K562 (cell line): ENCODE results near the gene RHOF. TPM values are rescaled to one million over a fixed set of nuclear protein-coding genes. Genes with fewer than 3 reads are reported as not detected.

Source experiments
- BCLAF1 ChIP-seq, 2 experiments: fragments of 450-650 bp in 1 of 2; IDR thresholded peaks; 2 replicates each; pipeline ENCODE4 v1.6.1; 2011 to 2017; ENCODE audit warnings: low read depth in 2 of 2, antibody characterized with exemption in 1 of 2, borderline replicate concordance in 1 of 2, low read length in 1 of 2, mild to moderate bottlenecking in 1 of 2, mixed read lengths in 1 of 2; ENCODE audit not compliant: control insufficient read depth in 1 of 2
- CBFA2T2 ChIP-seq: fragments of 450-650 bp; conservative IDR thresholded peaks from 2 replicates; pipeline ENCODE4 v1.6.1; 2017; ENCODE audit warnings: mild to moderate bottlenecking
- CBX1 ChIP-seq: sonication (generic); IDR thresholded peaks from 2 replicates; pipeline ENCODE4 v1.6.1; 2016; ENCODE audit warnings: antibody characterized with exemption, low read depth, mild to moderate bottlenecking
- CREB3L1 ChIP-seq: fragments of 450-650 bp; IDR thresholded peaks from 2 replicates; pipeline ENCODE4 v1.6.1; 2014; ENCODE audit warnings: low read depth, mild to moderate bottlenecking, moderate library complexity, borderline replicate concordance
- ELK1 ChIP-seq: sonication (generic); formaldehyde crosslinking; IDR thresholded peaks from 2 replicates; pipeline ENCODE4 v1.8.1; 2022; ENCODE audit warnings: missing genetic modification reagents
- HLTF ChIP-seq: fragments of 450-650 bp; IDR thresholded peaks from 2 replicates; pipeline ENCODE4 v1.6.1; 2016
- JUN ChIP-seq, 2 experiments: sonication (generic) in 1 of 2; formaldehyde crosslinking in 1 of 2; IDR thresholded peaks; 2 replicates each; pipeline versions ENCODE4 v1.6.1 to v1.8.0; 2012 to 2022; ENCODE audit warnings: borderline replicate concordance in 2 of 2, mild to moderate bottlenecking in 2 of 2, improper control_type of control experiment in 1 of 2, low read depth in 1 of 2, low read length in 1 of 2, missing genetic modification reagents in 1 of 2
- KDM1A ChIP-seq, 2 experiments: fragments of 450-650 bp; IDR thresholded peaks; 2 replicates each; pipeline ENCODE4 v1.6.1; 2016; ENCODE audit warnings: mild to moderate bottlenecking in 2 of 2
- KDM2B ChIP-seq: fragments of 250-450 bp; sonication (Bioruptor Pico); IDR thresholded peaks from 2 replicates; pipeline ENCODE4 v1.8.0; 2021; ENCODE audit warnings: mild to moderate bottlenecking, moderate library complexity
- L3MBTL2 ChIP-seq: fragments of 450-650 bp; IDR thresholded peaks from 2 replicates; pipeline ENCODE4 v1.6.1; 2016; ENCODE audit warnings: mild to moderate bottlenecking, moderate library complexity
- MYNN ChIP-seq, 2 experiments: sonication (generic); formaldehyde crosslinking in 1 of 2; IDR thresholded peaks; 2 replicates each; pipeline versions ENCODE4 v1.5.0 to v1.6.1; 2016 to 2020; ENCODE audit warnings: antibody characterized with exemption in 1 of 2, missing genetic modification reagents in 1 of 2
- PATZ1 ChIP-seq: fragments of 250-450 bp; sonication (Bioruptor Pico); IDR thresholded peaks from 2 replicates; pipeline ENCODE4 v1.5.0; 2020; ENCODE audit warnings: mild to moderate bottlenecking, borderline replicate concordance
- PHTF2 ChIP-seq: fragments of 250-450 bp; sonication (Bioruptor Pico); IDR thresholded peaks from 2 replicates; pipeline ENCODE4 v1.5.0; 2021; ENCODE audit warnings: mild to moderate bottlenecking
- POU5F1 ChIP-seq: fragments of 150-350 bp; IDR thresholded peaks from 2 replicates; pipeline ENCODE4 v1.6.1; 2014; ENCODE audit warnings: borderline replicate concordance, low read length, low read depth, mild to moderate bottlenecking; ENCODE audit not compliant: partially characterized antibody
- RAD21 ChIP-seq, 2 experiments: fragments of 250-450 bp in 1 of 2; fragments of 450-650 bp in 1 of 2; sonication (Bioruptor Pico) in 1 of 2; formaldehyde crosslinking in 1 of 2; IDR thresholded peaks in 1 of 2; conservative IDR thresholded peaks in 1 of 2; 2 replicates each; pipeline versions ENCODE4 v1.4.0 to v1.8.0; 2020 to 2022; ENCODE audit warnings: mild to moderate bottlenecking in 2 of 2, moderate library complexity in 1 of 2
- RBM22 ChIP-seq: fragments of 200-400 bp; formaldehyde crosslinking; IDR thresholded peaks from 2 replicates; pipeline ENCODE4 v1.6.1; 2018; ENCODE audit warnings: low read length, low read depth; ENCODE audit not compliant: poor library complexity, severe bottlenecking
- RFX1 ChIP-seq: fragments of 450-650 bp; IDR thresholded peaks from 2 replicates; pipeline ENCODE4 v1.6.1; 2016; ENCODE audit warnings: mild to moderate bottlenecking, moderate library complexity
- SMARCA4 ChIP-seq: fragments of 450-650 bp; IDR thresholded peaks from 2 replicates; pipeline ENCODE4 v1.6.1; 2016
- ZNF239 ChIP-seq: fragments of 250-450 bp; sonication (Bioruptor Pico); IDR thresholded peaks from 2 replicates; pipeline ENCODE4 v1.4.0; 2020; ENCODE audit warnings: mild to moderate bottlenecking
- polyA plus RNA-seq, 8 experiments: library from polyadenylated mRNA; depleted of rRNA in 4 of 8; stranded (reverse) in 5 of 8; unstranded in 3 of 8; fragments of >200 nt; fragmentation: Nextera tagmentation in 2 of 8; fragmentation: Illumina TruSeq in 1 of 8; extraction: Ambion mirVana in 2 of 8; extraction: Trizol in 1 of 8; gene quantifications; 2 replicates each; pipeline versions ENCODE4 v1.2.1 to v1.2.3, GENCODE V29; 2011 to 2014; ENCODE audit warnings: inconsistent platforms in 1 of 8, missing spikeins in 1 of 8
- total RNA-seq, 7 experiments: library from RNA; depleted of rRNA in 6 of 7; stranded (reverse); fragments of >200 nt in 6 of 7; fragmentation: Illumina TruSeq in 2 of 7; extraction: Trizol in 2 of 7; gene quantifications; 2 replicates each; pipeline versions ENCODE4 v1.2.1 to v1.2.3, GENCODE V29; 2011 to 2021; ENCODE audit warnings: low replicate concordance in 1 of 7

The RHOF gene
- total and polyA plus RNA-seq, 9 of the 15 experiments (the other 6 are each of a cell fraction or from before 2014, with no cell fraction given), result 0.13 to 10.1 (median 4.0) TPM

- TF ChIP-seq HLTF, result no peak; the same call in 1 of the 2 replicates
- no peak for TF ChIP-seq CBX1
- TF ChIP-seq KDM1A (IDR thresholded peaks at IDR 0.05), result no peak
- TF ChIP-seq PHTF2 (CRISPR knock-in tag), result no peak
- TF ChIP-seq L3MBTL2, result no peak
- no peak for TF ChIP-seq POU5F1
- no peak for TF ChIP-seq CBFA2T2
- TF ChIP-seq BCLAF1 (IDR thresholded peaks at IDR 0.05; ENCODE audit: borderline replicate concordance in 1 of 2, control insufficient read depth in 1 of 2, low read depth in 2 of 2, low read length in 1 of 2), result no peak
- TF ChIP-seq RFX1, result no peak
- TF ChIP-seq JUN (IDR thresholded peaks at IDR 0.05; ENCODE audit: borderline replicate concordance, low read depth, low read length), result no peak
- 0 out of 2 replicates have a peak, but pooled peaks have one; percentile 60 for TF ChIP-seq JUN (CRISPR knock-in tag; IDR thresholded peaks at IDR 0.05; ENCODE audit: borderline replicate concordance)
- peak; percentile 92 to 93 for TF ChIP-seq RAD21 (CRISPR knock-in tag; conservative IDR thresholded peaks at IDR 0.05 in 1 of 2, IDR thresholded peaks at IDR 0.05 in 1 of 2)
- 0 out of 2 replicates have a peak, but pooled peaks have one; percentile 55 for TF ChIP-seq KDM2B (CRISPR knock-in tag)
- peak; percentile 89 for TF ChIP-seq RBM22
- TF ChIP-seq MYNN (IDR thresholded peaks at IDR 0.05), result no peak
- no peak for TF ChIP-seq MYNN (CRISPR knock-in tag; IDR thresholded peaks at IDR 0.05)
- no peak for TF ChIP-seq ZNF239 (CRISPR knock-in tag)
- no peak for TF ChIP-seq CREB3L1
- no peak for TF ChIP-seq ELK1 (CRISPR knock-in tag)
- TF ChIP-seq PATZ1 (CRISPR knock-in tag), result no peak
- no peak for TF ChIP-seq SMARCA4
Measured at GRCh38 chr12:121811434-121812319, 18.2 kb upstream of the RHOF start (continued).
